ENCODE results near the gene PRDX3.
"Not testable (repeated sequence)": the region's sequence is repeated elsewhere in the genome, so short reads cannot be mapped to it uniquely, and the experiment has no call there.

The PRDX3 gene

GRCh38 chr10:119161680-119162451 is 16.7 kb downstream of the PRDX3 start:
- no peak for DNase-seq

GRCh38 chr10:119159332-119159731 is 19.3 kb downstream of the PRDX3 start:
- DNase-seq: no peak

GRCh38 chr10:119153661-119154060 is 25.0 kb downstream of the PRDX3 start:
- no peak for DNase-seq

GRCh38 chr10:119153041-119153440 is 25.6 kb downstream of the PRDX3 start:
- no peak for DNase-seq

- not testable (repeated sequence) for DNase-seq
Observed at GRCh38 chr10:119151601-119152000, 27.0 kb downstream of the PRDX3 start.

- DNase-seq: no peak
Observed at GRCh38 chr10:119149729-119150128, 28.9 kb downstream of the PRDX3 start.

- DNase-seq: no peak
Observed at GRCh38 chr10:119149157-119149556, 29.5 kb downstream of the PRDX3 start.

GRCh38 chr10:119143657-119144056 is 35.0 kb downstream of the PRDX3 start:
- DNase-seq: no peak

GRCh38 chr10:119140603-119141245 is 37.9 kb downstream of the PRDX3 start:
- no peak for DNase-seq

- peak; percentile 8 for DNase-seq
Observed at GRCh38 chr10:119139464-119140067, 39.0 kb downstream of the PRDX3 start.

GRCh38 chr10:119138346-119139306 is 40.0 kb downstream of the PRDX3 start:
- DNase-seq: no peak

- DNase-seq: not testable (repeated sequence)
Observed at GRCh38 chr10:119137878-119138277, 40.7 kb downstream of the PRDX3 start.

GRCh38 chr10:119136084-119136483 is 42.5 kb downstream of the PRDX3 start:
- DNase-seq: no peak

GRCh38 chr10:119135513-119135881 is 43.1 kb downstream of the PRDX3 start:
- no peak for DNase-seq

- no peak for DNase-seq
Observed at GRCh38 chr10:119133949-119134348, 44.7 kb downstream of the PRDX3 start.

GRCh38 chr10:119132521-119133345 is 45.9 kb downstream of the PRDX3 start:
- DNase-seq: no peak

GRCh38 chr10:119131512-119132240 is 46.9 kb downstream of the PRDX3 start:
- no peak for DNase-seq

- DNase-seq: no peak
Observed at GRCh38 chr10:119129721-119130120, 48.9 kb downstream of the PRDX3 start.

GRCh38 chr10:119125942-119126341 is 52.7 kb downstream of the PRDX3 start:
- no peak for DNase-seq

GRCh38 chr10:119120875-119121274 is 57.7 kb downstream of the PRDX3 start:
- DNase-seq: no peak

- no peak for DNase-seq
Observed at GRCh38 chr10:119120413-119120867, 58.2 kb downstream of the PRDX3 start.

Measured in NCI-H69 (cell line).